PC-9 (cell line): ENCODE results near the gene BCL2L11. TPM values are rescaled to one million over a fixed set of nuclear protein-coding genes. Genes with fewer than 3 reads are reported as not detected.

Experiments used
- BruUV-seq: library from RNA; stranded (reverse); fragments of 400-500 nt; replicated peaks from 2 replicates; lab custom pipeline; 2021; lab: Mats Ljungman, UMichigan
- CTCF ChIA-PET: fragments of 300-600 bp; sonication (Branson Sonifier 250); formaldehyde crosslinking; loops from one replicate; lab custom pipeline; 2022; ENCODE audit warnings: antibody characterized with exemption; lab: Charles Lee
- POLR2A ChIA-PET: fragments of 300-600 bp; sonication (Branson Sonifier 250); formaldehyde crosslinking; loops from one replicate; lab custom pipeline; 2022; ENCODE audit warnings: antibody characterized with exemption; ENCODE audit not compliant: unreplicated experiment; lab: Charles Lee
- DNase-seq, 2 experiments: peaks; one replicate each; pipeline versions ENCODE4 v3.0.0 to v3.0.0-alpha.2; 2015 to 2022; ENCODE audit warnings: mixed read lengths in 1 of 2
- H2AFZ ChIP-seq: fragments of 200-600 bp; sonication (generic); 2 replicates; pipeline ENCODE4 v1.8.1; 2017; ENCODE audit warnings: antibody characterized with exemption
- H3F3A ChIP-seq: fragments of 200-600 bp; sonication (generic); 2 replicates; pipeline ENCODE4 v1.8.1; 2017; ENCODE audit warnings: antibody characterized with exemption, mild to moderate bottlenecking, low read depth; ENCODE audit not compliant: insufficient read depth
- H3K27ac ChIP-seq: fragments of 200-600 bp; sonication (generic); 2 replicates; pipeline ENCODE4 v1.6.1; 2016; ENCODE audit warnings: mixed run types
- H3K27me3 ChIP-seq: fragments of 200-600 bp; sonication (generic); 2 replicates; pipeline ENCODE4 v1.6.1; 2016; ENCODE audit warnings: low read depth, mixed run types; ENCODE audit not compliant: insufficient read depth
- H3K36me3 ChIP-seq: fragments of 200-600 bp; sonication (generic); 2 replicates; pipeline ENCODE4 v1.6.1; 2016; ENCODE audit warnings: low read depth, mixed run types
- H3K4me1 ChIP-seq: fragments of 200-600 bp; sonication (generic); replicated peaks from 2 replicates; pipeline ENCODE4 v1.6.1; 2016; ENCODE audit warnings: mixed run types; ENCODE audit not compliant: insufficient read depth
- H3K4me2 ChIP-seq: fragments of 200-600 bp; sonication (generic); 2 replicates; pipeline ENCODE4 v1.6.1; 2017; ENCODE audit warnings: mixed run types
- H3K4me3 ChIP-seq: fragments of 200-600 bp; sonication (generic); 2 replicates; pipeline ENCODE4 v1.6.1; 2016; ENCODE audit warnings: mixed run types
- H3K79me2 ChIP-seq: fragments of 200-600 bp; sonication (generic); 2 replicates; pipeline ENCODE4 v1.6.1; 2017; ENCODE audit warnings: low read depth, mixed run types
- H3K9me2 ChIP-seq: fragments of 200-600 bp; sonication (generic); 2 replicates; pipeline ENCODE4 v1.8.1; 2017; ENCODE audit warnings: mild to moderate bottlenecking; ENCODE audit not compliant: insufficient read depth
- H3K9me3 ChIP-seq: fragments of 200-600 bp; sonication (generic); 2 replicates; pipeline ENCODE4 v1.8.1; 2016; ENCODE audit warnings: low read depth; ENCODE audit not compliant: insufficient read depth
- H4K20me1 ChIP-seq: fragments of 200-600 bp; sonication (generic); 2 replicates; pipeline ENCODE4 v1.8.1; 2017; ENCODE audit not compliant: insufficient read depth
- CTCF ChIP-seq: fragments of 200-600 bp; sonication (generic); conservative IDR thresholded peaks from 2 replicates; pipeline ENCODE4 v1.6.1; 2017; ENCODE audit warnings: mixed run types, antibody characterized with exemption, mild to moderate bottlenecking, moderate library complexity
- EZH2 ChIP-seq: fragments of 200-600 bp; sonication (generic); IDR thresholded peaks from 2 replicates; pipeline ENCODE4 v1.8.0; 2017; ENCODE audit warnings: antibody characterized with exemption, low read depth
- intact Hi-C: fragments of 100-400 bp; cut with micrococcal nuclease; formaldehyde crosslinking; loops from one replicate; pipeline ENCODE4 v1.10.0; 2022; ENCODE audit not compliant: unreplicated experiment
- total RNA-seq: library from RNA; stranded (reverse); gene quantifications from 2 replicates; pipeline ENCODE4 v1.2.3, GENCODE V29; 2021

The BCL2L11 gene
- total RNA-seq, 1 experiment from 2014 or later, result 17.0 TPM

GRCh38 chr2:111145103-111145760, 24.5 kb downstream of the BCL2L11 start:
- H4K20me1 ChIP-seq, result no peaks in the 10 kb centered on the region; the same call in 1 of the 2 replicates
- intact Hi-C loops, result no loop called here
- H3K27me3 ChIP-seq, result no peaks in the 10 kb centered on the region
- ChIA-PET POLR2A (no interaction called here), CTCF (no interaction called here)
- H3K4me3 ChIP-seq, result no peak overlapping the region
- H3K79me2 ChIP-seq, result peaks cover 21% of the 10 kb centered on the region
- H3F3A ChIP-seq, result no peaks in the 10 kb centered on the region
- no peaks in the 10 kb centered on the region for H3K9me2 ChIP-seq
- no peak overlapping the region for H3K4me2 ChIP-seq
- H3K9me3 ChIP-seq, result no peaks in the 10 kb centered on the region
- BruUV-seq, result no TSS peak
- no peak overlapping the region for H2AFZ ChIP-seq
- TF ChIP-seq EZH2 (no peak), CTCF (no peak)
- H3K4me1 ChIP-seq, result no peaks in the 10 kb centered on the region
- H3K27ac ChIP-seq, result no peak overlapping the region
- peaks cover 10% of the 10 kb centered on the region; the same call in 1 of the 2 replicates for H3K36me3 ChIP-seq
- no peak for DNase-seq

- H3K4me3 ChIP-seq, result no peak overlapping the region
- CTCF ChIA-PET, result no interaction called here
- H3F3A ChIP-seq, result no peaks in the 10 kb centered on the region
- TF ChIP-seq CTCF (no peak), EZH2 (no peak)
- H4K20me1 ChIP-seq, result peaks cover 4% of the 10 kb centered on the region; the same call in 1 of the 2 replicates
- peaks cover 14% of the 10 kb centered on the region for H3K79me2 ChIP-seq
- no TSS peak for BruUV-seq
- DNase-seq, result no peak
- intact Hi-C loops, result no loop called here
- H3K4me1 ChIP-seq, result no peaks in the 10 kb centered on the region
- H3K9me3 ChIP-seq, result no peaks in the 10 kb centered on the region
- no peak overlapping the region for H2AFZ ChIP-seq
- no peaks in the 10 kb centered on the region for H3K27me3 ChIP-seq
- no peak overlapping the region for H3K27ac ChIP-seq
- H3K4me2 ChIP-seq, result no peak overlapping the region
- no peaks in the 10 kb centered on the region for H3K9me2 ChIP-seq
- H3K36me3 ChIP-seq, result peaks cover 10% of the 10 kb centered on the region; the same call in 1 of the 2 replicates
- POLR2A ChIA-PET, result no interaction called here
Measured at GRCh38 chr2:111145951-111146350, 25.2 kb downstream of the BCL2L11 start.

GRCh38 chr2:111148225-111148873, 27.6 kb downstream of the BCL2L11 start:
- ChIA-PET CTCF (interaction anchor here (0.6 kb wide), 1 partner anchor 50 kb away, joined by 4 read pairs; no protein-coding TSS in a partner anchor), POLR2A (no interaction called here)
- Histone ChIP-seq H3K27ac (no peak overlapping the region), H3F3A (no peaks in the 10 kb centered on the region), H3K79me2 (peaks cover 15% of the 10 kb centered on the region; the same call in 1 of the 2 replicates), H3K36me3 (peaks cover 26% of the 10 kb centered on the region), H3K4me3 (no peak overlapping the region), H3K9me3 (no peaks in the 10 kb centered on the region), H3K4me1 (no peaks in the 10 kb centered on the region), H3K27me3 (no peaks in the 10 kb centered on the region), H4K20me1 (peaks cover 6% of the 10 kb centered on the region; the same call in 1 of the 2 replicates), H2AFZ (no peak overlapping the region), H3K4me2 (no peak overlapping the region), H3K9me2 (no peaks in the 10 kb centered on the region)
- intact Hi-C loops, result no loop called here
- TF ChIP-seq CTCF (no peak), EZH2 (no peak)
- no peak for DNase-seq
- no TSS peak for BruUV-seq
